Kidney (tissue), 14 donors: ENCODE measurements around the gene NEAT1. TPM values are rescaled to one million over a fixed set of nuclear protein-coding genes. Genes with fewer than 3 reads are reported as not detected.

Source experiments
- DNase-seq, 5 donors: peaks; one replicate each; pipeline ENCODE4 v3.0.0-alpha.2; 2013 to 2020
- FAIRE-seq: peaks from 2 replicates; lab custom pipeline; 2012; peaks lifted over from hg19 to GRCh38; lab: Jason Lieb, UNC
- H3K27ac ChIP-seq, 2 donors: one replicate each; pipeline ENCODE4 v1.7.0; 2013; ENCODE audit warnings: low read depth in 2 of 2, low read length in 2 of 2, inconsistent platforms in 1 of 2
- H3K27me3 ChIP-seq: one replicate; pipeline ENCODE4 v1.7.1; 2013; ENCODE audit warnings: low read length, inconsistent platforms; ENCODE audit not compliant: control insufficient read depth, insufficient read depth
- H3K36me3 ChIP-seq, 3 donors: one replicate each; pipeline versions ENCODE4 v1.7.0 to v1.7.1; 2013; ENCODE audit warnings: low read length in 3 of 3, control low read depth in 1 of 3, inconsistent platforms in 1 of 3; ENCODE audit not compliant: insufficient read depth in 3 of 3, control insufficient read depth in 2 of 3
- H3K4me1 ChIP-seq, 3 donors: one replicate each; pipeline versions ENCODE4 v1.7.0 to v1.7.1; 2013; ENCODE audit warnings: low read length in 3 of 3, inconsistent platforms in 1 of 3, low read depth in 1 of 3; ENCODE audit not compliant: control insufficient read depth in 2 of 3, insufficient read depth in 2 of 3
- H3K4me3 ChIP-seq, 3 donors: one replicate each; pipeline versions ENCODE4 v1.7.0 to v1.8.1; 2013; ENCODE audit warnings: low read length in 3 of 3, control low read depth in 1 of 3, inconsistent platforms in 1 of 3
- H3K9ac ChIP-seq, 3 donors: one replicate each; pipeline versions ENCODE4 v1.7.0 to v1.7.1; 2013; ENCODE audit warnings: low read length in 3 of 3, control low read depth in 1 of 3, inconsistent platforms in 1 of 3
- H3K9me3 ChIP-seq, 3 donors: one replicate each; pipeline versions ENCODE4 v1.7.0 to v1.7.1; 2013; ENCODE audit warnings: low read length in 3 of 3, control low read depth in 1 of 3, inconsistent platforms in 1 of 3; ENCODE audit not compliant: control insufficient read depth in 2 of 3, insufficient read depth in 1 of 3
- CTCF ChIP-seq: IDR thresholded peaks from 3 replicates; pipeline ENCODE4 v1.5.1; 2012; ENCODE audit warnings: mild to moderate bottlenecking, moderate library complexity, borderline replicate concordance; ENCODE audit not compliant: insufficient read depth; ENCODE audit errors: extremely low read depth
- intact Hi-C: fragments of 100-400 bp; cut with DNase I; formaldehyde crosslinking; loops from one replicate; pipeline ENCODE4 v1.11.1; 2022
- polyA plus RNA-seq: library from polyadenylated mRNA; stranded (reverse); fragments of 350-450 nt; fragmentation: Illumina TruSeq; extraction: RNeasy Lipid Tissue Mini Kit (QIAGEN cat#74804); gene quantifications from one replicate; pipeline ENCODE4 v1.2.3, GENCODE V29; 2014; ENCODE audit warnings: low read depth, low replicate concordance; ENCODE audit not compliant: insufficient read depth
- total RNA-seq: library from RNA; stranded (reverse); fragmentation: NEBNext Ultra II Directional; extraction: Animal tissue kit (Norgen Biotek cat#: 25700); gene quantifications from one replicate; pipeline ENCODE4 v1.2.1, GENCODE V29; 2021
- donor health status: control.
- donor health status: control.
- donor health status: control.
- donor health status: control.
- donor health status: control.
- donor health status: DM: yes; HTN: yes; CAD: no.
- donor health status: Normal renal cell carcinoma (clear cell type).

The NEAT1 gene
- total and polyA plus RNA-seq, 2 donors from 2014 or later = 595 to 1,006 TPM

GRCh38 chr11:65378208-65378927 lies 44.2 kb upstream of the NEAT1 start:
- intact Hi-C loops = no loop called here
- no peak for TF ChIP-seq CTCF
- H3K27me3 ChIP-seq = no peaks in the 10 kb centered on the region
- no peaks in the 10 kb centered on the region for H3K36me3 ChIP-seq
- H3K9ac ChIP-seq = peak overlapping the region in 2 of 3 donors; percentile 0 to 22
- peaks cover 0 to 54% (median 54%) of the 10 kb centered on the region in 3 donors for H3K4me1 ChIP-seq
- H3K27ac ChIP-seq = peak overlapping the region; percentile 49 to 80
- FAIRE-seq (no peak), DNase-seq (peak in 4 of 5 donors; percentile 77 to 85 (median 83))
- no peaks in the 10 kb centered on the region for H3K9me3 ChIP-seq
- peak overlapping the region in 1 of 3 donors; percentile 32 for H3K4me3 ChIP-seq

DNA sequence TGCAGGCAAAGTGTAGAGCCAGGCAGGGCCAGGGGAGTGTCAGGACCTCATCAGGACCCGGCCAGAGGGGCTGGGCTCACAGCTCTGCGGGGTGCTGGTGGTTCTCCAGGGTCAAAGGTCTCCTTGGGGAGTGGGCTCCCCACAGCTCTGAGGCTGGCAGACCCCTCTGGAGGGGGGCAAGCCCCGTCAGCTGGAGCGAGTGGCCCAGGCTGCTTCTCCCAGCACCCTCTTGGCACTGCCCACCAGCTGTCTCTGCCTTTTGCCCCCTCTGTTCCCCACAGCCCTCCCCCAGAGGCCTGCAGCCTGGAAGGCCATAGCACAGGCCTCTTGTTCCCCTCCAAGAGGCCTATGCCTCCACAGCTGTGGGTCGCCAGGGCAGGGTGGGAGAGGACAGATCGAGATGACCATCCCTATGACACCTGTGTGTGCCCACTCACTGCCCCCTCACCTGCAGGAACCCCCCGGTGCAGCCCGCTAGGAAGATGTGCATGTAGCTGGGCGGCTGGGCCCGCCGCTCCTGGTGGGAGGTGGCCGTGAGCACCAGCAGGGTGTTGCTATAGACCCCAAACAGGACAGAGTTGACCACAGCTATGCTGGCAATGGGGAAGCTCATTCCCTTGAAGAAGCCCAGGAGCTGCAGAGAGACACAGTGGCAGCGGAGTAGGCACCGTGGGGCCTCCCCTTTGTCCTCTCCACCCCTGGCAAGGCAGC lies 43.5 kb upstream of the NEAT1 start:
- Histone ChIP-seq H3K36me3 (no peaks in the 10 kb centered on the region), H3K27ac (peak overlapping the region; percentile 49 to 80), H3K9me3 (no peaks in the 10 kb centered on the region), H3K4me1 (peaks cover 0 to 58% (median 54%) of the 10 kb centered on the region in 3 donors), H3K27me3 (no peaks in the 10 kb centered on the region), H3K9ac (peak overlapping the region in 1 of 3 donors; percentile 40), H3K4me3 (peak overlapping the region in 1 of 3 donors; percentile 32)
- no peak for TF ChIP-seq CTCF
- no peak for DNase-seq
- intact Hi-C loops = no loop called here
- FAIRE-seq = no peak

- no peak for FAIRE-seq
- peak overlapping the region; percentile 80 to 84 for H3K27ac ChIP-seq
- peaks cover 0 to 63% (median 56%) of the 10 kb centered on the region in 3 donors for H3K4me1 ChIP-seq
Measured at GRCh38 chr11:65379698-65380459, 42.7 kb upstream of the NEAT1 start.

More at GRCh38 chr11:65379698-65380459, 42.7 kb upstream of the NEAT1 start:
- intact Hi-C loops = no loop called here
- TF ChIP-seq CTCF = no peak
- Histone ChIP-seq H3K9me3 (no peaks in the 10 kb centered on the region), H3K4me3 (peak overlapping the region in 1 of 3 donors; percentile 62), H3K27me3 (no peaks in the 10 kb centered on the region), H3K36me3 (no peaks in the 10 kb centered on the region), H3K9ac (peak overlapping the region in 1 of 3 donors; percentile 41)
- DNase-seq = peak in 2 of 5 donors; percentile 46 to 70
